Memory B cell (primary cell): Measurements from ENCODE around the gene NBPF3.
"Not testable (repeated sequence)": the region's sequence is repeated elsewhere in the genome, so short reads cannot be mapped to it uniquely, and the experiment has no call there.

ENCODE experiments used
- ATAC-seq: fragments of 150-1000 bp; cut with Tn5 transposase; 2 replicates; pipeline ENCODE4 v1.10.0; 2021; ENCODE audit warnings: low read depth, mild to moderate bottlenecking, moderate library complexity
- DNase-seq, 2 donors: peaks; one replicate each; pipeline ENCODE4 v3.0.0; 2022; ENCODE audit warnings: low spot score in 2 of 2
- H3K27ac Mint-ChIP-seq: one replicate; pipeline ENCODE4 v1.8.0; 2022; ENCODE audit warnings: mild to moderate bottlenecking, moderate library complexity, mixed read lengths
- H3K27me3 Mint-ChIP-seq: one replicate; pipeline ENCODE4 v1.8.0; 2022; ENCODE audit warnings: mixed read lengths
- H3K36me3 Mint-ChIP-seq: one replicate; pipeline ENCODE4 v1.8.0; 2022; ENCODE audit warnings: mild to moderate bottlenecking, mixed read lengths
- H3K4me1 Mint-ChIP-seq: one replicate; pipeline ENCODE4 v1.8.0; 2022; ENCODE audit warnings: mixed read lengths
- H3K4me3 Mint-ChIP-seq: one replicate; pipeline ENCODE4 v1.8.0; 2022; ENCODE audit warnings: mild to moderate bottlenecking, moderate library complexity, mixed read lengths
- H3K9me3 Mint-ChIP-seq: one replicate; pipeline ENCODE4 v1.8.0; 2022; ENCODE audit warnings: mixed read lengths

Gene NBPF3

GRCh38 chr1:21429210-21429609 lies 10.7 kb upstream of the NBPF3 start:
- H3K4me1 Mint-ChIP-seq, ATAC-seq, H3K27me3 Mint-ChIP-seq, H3K9me3 Mint-ChIP-seq, H3K27ac Mint-ChIP-seq, H3K4me3 Mint-ChIP-seq, DNase-seq, H3K36me3 Mint-ChIP-seq: not testable (repeated sequence)

- H3K9me3 Mint-ChIP-seq, H3K27me3 Mint-ChIP-seq, H3K4me1 Mint-ChIP-seq, ATAC-seq, H3K36me3 Mint-ChIP-seq, H3K27ac Mint-ChIP-seq, DNase-seq, H3K4me3 Mint-ChIP-seq: not testable (repeated sequence)
Observed at GRCh38 chr1:21430875-21431274, 9.1 kb upstream of the NBPF3 start.

- DNase-seq (no peak), ATAC-seq (no peak)
- Mint-ChIP-seq H3K4me1 (peaks cover 7% of the 10 kb centered on the region), H3K36me3 (no peaks in the 10 kb centered on the region), H3K9me3 (no peaks in the 10 kb centered on the region), H3K27me3 (peaks cover 6% of the 10 kb centered on the region), H3K4me3 (no peak overlapping the region), H3K27ac (no peak overlapping the region)
Observed at GRCh38 chr1:21434394-21434793, 5.5 kb upstream of the NBPF3 start.

GRCh38 chr1:21435646-21436487 lies 4.1 kb upstream of the NBPF3 start:
- Mint-ChIP-seq H3K4me3 (no peak overlapping the region), H3K4me1 (peaks cover 9% of the 10 kb centered on the region), H3K27me3 (peaks cover 6% of the 10 kb centered on the region), H3K27ac (no peak overlapping the region), H3K36me3 (no peaks in the 10 kb centered on the region), H3K9me3 (no peaks in the 10 kb centered on the region)
- no peak for DNase-seq
- ATAC-seq = no peak

- Mint-ChIP-seq H3K4me3 (peak overlapping the region; percentile 67), H3K27me3 (peaks cover 6% of the 10 kb centered on the region), H3K36me3 (no peaks in the 10 kb centered on the region), H3K9me3 (no peaks in the 10 kb centered on the region), H3K4me1 (peaks cover 11% of the 10 kb centered on the region), H3K27ac (no peak overlapping the region)
- ATAC-seq (no peak), DNase-seq (no peak)
Observed at GRCh38 chr1:21436488-21437340, 3.2 kb upstream of the NBPF3 start.

- H3K9me3 Mint-ChIP-seq = no peaks in the 10 kb centered on the region
- peaks cover 13% of the 10 kb centered on the region for H3K4me1 Mint-ChIP-seq
- no peaks in the 10 kb centered on the region for H3K36me3 Mint-ChIP-seq
- peak overlapping the region; percentile 67 for H3K4me3 Mint-ChIP-seq
- H3K27ac Mint-ChIP-seq = no peak overlapping the region
- DNase-seq = no peak
- H3K27me3 Mint-ChIP-seq = peaks cover 6% of the 10 kb centered on the region
- no peak for ATAC-seq
Observed at GRCh38 chr1:21437341-21437640, 2.6 kb upstream of the NBPF3 start.

DNA sequence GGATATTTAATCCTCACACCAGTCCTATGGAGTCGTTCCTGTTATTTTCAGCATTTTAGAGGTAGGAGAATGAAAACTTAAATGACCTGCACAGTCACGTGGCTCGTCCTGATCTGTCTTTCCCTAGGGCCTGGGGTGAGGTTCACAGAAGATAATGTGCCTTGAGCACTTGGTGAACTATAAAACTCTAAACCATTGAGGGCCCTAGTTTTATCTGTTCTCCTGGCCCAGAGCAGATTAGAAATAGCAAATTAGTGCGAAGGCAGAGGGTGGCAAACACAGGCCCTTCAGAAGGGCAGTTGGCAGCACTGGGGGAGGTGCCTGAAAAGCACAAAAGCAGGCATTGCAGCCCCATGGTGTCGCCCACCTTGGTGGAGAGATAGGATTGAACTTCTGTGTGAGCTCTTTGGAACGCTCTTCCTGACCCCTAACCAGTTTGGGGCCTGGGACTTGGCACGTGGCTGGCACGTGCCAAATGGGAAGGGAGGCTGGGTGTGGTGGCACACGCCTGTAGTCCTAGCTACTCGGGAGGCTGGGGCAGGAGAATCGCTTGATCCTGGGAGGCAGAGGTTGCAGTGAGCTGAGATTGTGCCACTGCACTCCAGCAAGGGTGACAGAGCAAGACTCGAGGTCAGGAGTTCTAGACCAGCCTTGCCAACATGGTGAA lies 1.2 kb upstream of the NBPF3 start:
- DNase-seq, H3K9me3 Mint-ChIP-seq, ATAC-seq, H3K36me3 Mint-ChIP-seq, H3K27me3 Mint-ChIP-seq, H3K27ac Mint-ChIP-seq: not testable (repeated sequence)
- Mint-ChIP-seq H3K4me1 (peaks cover 13% of the 10 kb centered on the region), H3K4me3 (peak overlapping the region; percentile 76)

DNA sequence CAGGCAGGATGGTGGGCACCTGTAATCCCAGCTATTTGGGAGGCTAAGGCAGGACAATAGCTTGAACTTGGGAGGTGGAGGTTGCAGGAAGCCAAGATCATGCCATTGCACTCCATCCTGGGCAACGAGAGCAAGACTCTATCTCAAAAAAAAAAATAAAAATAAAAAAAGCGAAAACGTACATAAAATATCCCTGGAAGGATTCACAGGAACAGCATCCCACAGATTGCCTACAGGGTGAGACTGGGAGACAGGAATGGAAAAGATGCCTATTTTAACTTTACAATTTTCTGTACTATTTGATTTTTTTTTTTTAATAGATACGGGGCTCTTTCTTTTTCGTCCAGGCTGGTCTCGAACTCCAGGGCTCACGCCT lies 604 bp upstream of the NBPF3 start:
- H3K4me1 Mint-ChIP-seq = peaks cover 13% of the 10 kb centered on the region
- no peaks in the 10 kb centered on the region for H3K9me3 Mint-ChIP-seq
- peaks cover 6% of the 10 kb centered on the region for H3K27me3 Mint-ChIP-seq
- no peak for ATAC-seq
- DNase-seq = no peak
- peak overlapping the region; percentile 90 for H3K4me3 Mint-ChIP-seq
- no peaks in the 10 kb centered on the region for H3K36me3 Mint-ChIP-seq
- H3K27ac Mint-ChIP-seq = peak overlapping the region; percentile 90

GRCh38 chr1:21440630-21441125 lies 741 bp downstream of the NBPF3 start:
- peak overlapping the region; percentile 90 for H3K4me3 Mint-ChIP-seq
- peak in 1 of 2 donors; percentile 23 for DNase-seq
- not testable (repeated sequence) for H3K27ac Mint-ChIP-seq, H3K27me3 Mint-ChIP-seq, H3K9me3 Mint-ChIP-seq, ATAC-seq, H3K36me3 Mint-ChIP-seq
- peaks cover 13% of the 10 kb centered on the region for H3K4me1 Mint-ChIP-seq

DNA sequence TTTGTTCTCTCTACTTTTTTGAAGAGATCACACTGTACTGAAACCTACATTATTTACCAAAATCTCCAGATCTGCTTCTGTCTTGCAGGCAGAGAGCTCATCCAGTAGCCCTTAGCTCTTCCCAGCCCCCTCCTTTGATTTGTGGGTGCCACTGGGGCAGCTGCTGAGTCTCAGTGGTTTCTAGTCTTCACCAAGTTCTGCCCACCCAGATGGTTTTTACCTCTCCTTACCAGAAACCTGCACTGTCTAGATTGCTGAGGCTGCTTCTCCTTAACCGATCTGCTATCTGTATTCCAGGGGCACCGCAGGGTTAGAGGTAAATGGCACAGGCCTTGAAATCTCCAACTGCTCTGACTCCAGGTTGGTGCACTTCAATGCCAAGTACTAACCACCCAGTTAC lies 6.7 kb downstream of the NBPF3 start:
- Mint-ChIP-seq H3K27ac (peak overlapping the region; percentile 26), H3K4me1 (peaks cover 11% of the 10 kb centered on the region), H3K36me3 (peaks cover 27% of the 10 kb centered on the region)
- ATAC-seq, H3K27me3 Mint-ChIP-seq, DNase-seq, H3K9me3 Mint-ChIP-seq, H3K4me3 Mint-ChIP-seq: not testable (repeated sequence)

DNA sequence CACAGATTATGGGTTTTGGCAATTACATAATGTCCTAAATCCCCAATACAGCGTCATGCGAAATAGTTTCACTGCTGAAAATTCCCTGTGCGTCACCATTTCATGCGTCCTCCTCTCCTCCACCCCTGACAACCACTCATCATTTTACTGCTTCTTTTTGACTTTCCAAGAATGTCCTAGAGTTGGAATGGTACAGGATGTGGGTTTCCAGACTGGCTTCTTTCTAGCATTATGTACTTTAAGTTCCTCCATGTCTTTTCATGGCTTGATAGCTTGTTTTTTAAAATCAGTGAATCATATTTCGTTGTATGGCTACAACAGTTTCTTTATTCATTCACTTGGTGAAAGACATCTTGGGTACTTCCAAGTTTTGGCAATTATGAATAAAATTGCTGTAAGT lies 7.4 kb downstream of the NBPF3 start:
- no peaks in the 10 kb centered on the region for H3K9me3 Mint-ChIP-seq
- H3K4me3 Mint-ChIP-seq = no peak overlapping the region
- peaks cover 9% of the 10 kb centered on the region for H3K4me1 Mint-ChIP-seq
- no peak for DNase-seq
- no peak for ATAC-seq
- H3K36me3 Mint-ChIP-seq = peaks cover 27% of the 10 kb centered on the region
- no peaks in the 10 kb centered on the region for H3K27me3 Mint-ChIP-seq
- no peak overlapping the region for H3K27ac Mint-ChIP-seq

DNA sequence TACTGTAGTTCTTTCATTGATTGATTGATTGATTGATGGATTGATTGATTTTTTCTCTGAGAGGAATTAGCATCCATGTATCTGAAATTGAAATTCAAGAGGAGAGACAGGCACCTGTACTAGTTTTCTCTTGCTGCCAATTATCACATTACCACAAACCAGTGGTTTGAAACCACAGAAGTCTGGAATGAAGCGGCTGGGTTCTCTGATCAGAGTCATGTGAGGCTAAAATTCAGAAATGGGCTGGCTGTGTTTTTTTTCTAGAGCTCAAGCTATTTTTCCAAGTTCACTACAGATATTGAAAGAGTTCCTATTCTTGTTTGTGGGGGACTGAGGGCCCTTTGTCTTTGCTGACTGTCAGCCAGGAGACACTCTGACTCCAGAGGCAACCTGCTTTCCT lies 10.0 kb downstream of the NBPF3 start:
- Mint-ChIP-seq H3K27me3 (no peaks in the 10 kb centered on the region), H3K36me3 (peaks cover 33% of the 10 kb centered on the region), H3K9me3 (no peaks in the 10 kb centered on the region), H3K27ac (no peak overlapping the region), H3K4me1 (peaks cover 9% of the 10 kb centered on the region), H3K4me3 (no peak overlapping the region)
- no peak for ATAC-seq
- no peak for DNase-seq

GRCh38 chr1:21451212-21451611 lies 11.3 kb downstream of the NBPF3 start:
- ATAC-seq (no peak), DNase-seq (no peak)
- H3K9me3 Mint-ChIP-seq = no peaks in the 10 kb centered on the region
- H3K36me3 Mint-ChIP-seq = peaks cover 32% of the 10 kb centered on the region
- H3K4me3 Mint-ChIP-seq = no peak overlapping the region
- peaks cover 4% of the 10 kb centered on the region for H3K4me1 Mint-ChIP-seq
- H3K27me3 Mint-ChIP-seq = no peaks in the 10 kb centered on the region
- H3K27ac Mint-ChIP-seq = no peak overlapping the region

DNA sequence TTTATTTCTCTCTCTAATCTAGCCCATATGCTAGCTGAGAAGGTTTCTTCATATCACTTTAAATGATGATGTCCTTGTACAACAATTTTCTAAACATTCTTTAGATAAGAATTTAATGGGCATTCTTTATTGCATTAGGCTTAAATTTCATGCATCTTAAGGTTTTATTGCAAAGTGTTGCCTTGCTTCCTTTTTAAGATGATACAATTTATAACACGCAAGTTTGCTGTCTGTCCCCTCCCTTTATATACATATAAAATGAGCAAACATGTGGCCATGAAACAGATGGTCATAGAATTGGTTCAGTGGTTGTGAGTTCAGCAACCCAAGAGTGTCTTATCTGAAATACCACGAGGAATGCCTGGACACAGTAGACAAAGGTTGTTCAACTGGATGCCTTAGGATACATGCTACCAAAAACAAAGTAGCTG lies 12.1 kb downstream of the NBPF3 start:
- no peaks in the 10 kb centered on the region for H3K4me1 Mint-ChIP-seq

More for the DNA sequence above, 12.1 kb downstream of the NBPF3 start:
- Mint-ChIP-seq H3K36me3 (peaks cover 27% of the 10 kb centered on the region), H3K9me3 (no peaks in the 10 kb centered on the region), H3K27me3 (no peaks in the 10 kb centered on the region), H3K4me3 (no peak overlapping the region), H3K27ac (no peak overlapping the region)
- ATAC-seq (no peak), DNase-seq (no peak)
